Astrocyte (in vitro differentiated cells and primary cell): Measurements from ENCODE around the gene RPL4. TPM values are rescaled to one million over a fixed set of nuclear protein-coding genes. Genes with fewer than 3 reads are reported as not detected.
"Not testable (repeated sequence)": the region's sequence is repeated elsewhere in the genome, so short reads cannot be mapped to it uniquely, and the experiment has no call there.

Experiments used
- DNase-seq: peaks from one replicate; pipeline ENCODE4 v3.0.0-alpha.2; 2010; ENCODE audit warnings: low read depth
- FAIRE-seq: peaks from 2 replicates; lab custom pipeline; 2011; peaks lifted over from hg19 to GRCh38; lab: Jason Lieb, UNC
- H2AFZ ChIP-seq: 2 replicates; pipeline ENCODE4 v1.6.0; 2012; ENCODE audit warnings: low read depth, low read length, inconsistent platforms
- H3K27ac ChIP-seq: 2 replicates; pipeline ENCODE4 v1.5.1; 2011; ENCODE audit warnings: low read depth, low read length, inconsistent platforms
- H3K27me3 ChIP-seq: 2 replicates; pipeline ENCODE4 v1.6.0; 2011; ENCODE audit warnings: low read length, inconsistent platforms; ENCODE audit not compliant: insufficient read depth
- H3K36me3 ChIP-seq: 2 replicates; pipeline ENCODE4 v1.5.1; 2011; ENCODE audit warnings: low read length, inconsistent platforms; ENCODE audit not compliant: insufficient read depth
- H3K4me1 ChIP-seq: 2 replicates; pipeline ENCODE4 v1.5.1; 2011; ENCODE audit warnings: low read length, inconsistent platforms; ENCODE audit not compliant: insufficient read depth
- H3K4me2 ChIP-seq: 2 replicates; pipeline ENCODE4 v1.6.0; 2012; ENCODE audit warnings: low read length, inconsistent platforms
- H3K4me3 ChIP-seq: 2 replicates; pipeline ENCODE4 v1.5.1; 2011; ENCODE audit warnings: low read depth, mild to moderate bottlenecking, low read length, inconsistent platforms; ENCODE audit not compliant: insufficient read depth
- H3K79me2 ChIP-seq: 2 replicates; pipeline ENCODE4 v1.6.0; 2012; ENCODE audit warnings: mild to moderate bottlenecking, low read length, inconsistent platforms; ENCODE audit not compliant: insufficient read depth
- H3K9ac ChIP-seq: 2 replicates; pipeline ENCODE4 v1.6.0; 2012; ENCODE audit warnings: mild to moderate bottlenecking, low read length, inconsistent platforms
- H3K9me3 ChIP-seq: 2 replicates; pipeline ENCODE4 v1.5.1; 2012; ENCODE audit warnings: low read depth, mild to moderate bottlenecking, low read length, inconsistent platforms; ENCODE audit not compliant: insufficient read depth
- H4K20me1 ChIP-seq: 2 replicates; pipeline ENCODE4 v1.6.0; 2012; ENCODE audit warnings: low read length, inconsistent platforms; ENCODE audit not compliant: insufficient read depth
- H3K27ac Mint-ChIP-seq: one replicate; pipeline ENCODE4 v1.8.0; 2021; ENCODE audit warnings: mild to moderate bottlenecking, mixed read lengths; ENCODE audit not compliant: unreplicated experiment
- H3K27me3 Mint-ChIP-seq: one replicate; pipeline ENCODE4 v1.8.0; 2021; ENCODE audit warnings: low read depth, mixed read lengths; ENCODE audit not compliant: unreplicated experiment
- H3K36me3 Mint-ChIP-seq: one replicate; pipeline ENCODE4 v1.8.0; 2021; ENCODE audit warnings: low read depth, mixed read lengths; ENCODE audit not compliant: unreplicated experiment
- H3K4me1 Mint-ChIP-seq: one replicate; pipeline ENCODE4 v1.8.0; 2021; ENCODE audit warnings: low read depth, mixed read lengths; ENCODE audit not compliant: unreplicated experiment
- H3K4me3 Mint-ChIP-seq: one replicate; pipeline ENCODE4 v1.8.0; 2021; ENCODE audit warnings: mild to moderate bottlenecking, moderate library complexity, mixed read lengths; ENCODE audit not compliant: unreplicated experiment
- H3K9me3 Mint-ChIP-seq: one replicate; pipeline ENCODE4 v1.8.0; 2021; ENCODE audit warnings: mild to moderate bottlenecking, mixed read lengths; ENCODE audit not compliant: unreplicated experiment
- EZH2 ChIP-seq: IDR thresholded peaks from 2 replicates; pipeline ENCODE4 v1.6.1; 2012; ENCODE audit warnings: mild to moderate bottlenecking, low read length, inconsistent platforms; ENCODE audit not compliant: insufficient read depth
- total RNA-seq: library from RNA; stranded (reverse); gene quantifications from 2 replicates; pipeline ENCODE4 v1.2.1, GENCODE V29; 2021
- TF ChIP-seq, protein P1 (sequence below): IDR thresholded peaks from 2 replicates; pipeline ENCODE4 v1.5.1; 2011; ENCODE audit warnings: low read depth, mild to moderate bottlenecking, inconsistent platforms, low read length, moderate library complexity; ENCODE audit not compliant: insufficient read depth

Gene RPL4
- total RNA-seq, 1 donor from 2014 or later: 2,248 TPM

GRCh38 chr15:66465294-66465693 lies 39.4 kb downstream of the RPL4 start:
- not testable (repeated sequence) for H3K9ac ChIP-seq

DNA sequence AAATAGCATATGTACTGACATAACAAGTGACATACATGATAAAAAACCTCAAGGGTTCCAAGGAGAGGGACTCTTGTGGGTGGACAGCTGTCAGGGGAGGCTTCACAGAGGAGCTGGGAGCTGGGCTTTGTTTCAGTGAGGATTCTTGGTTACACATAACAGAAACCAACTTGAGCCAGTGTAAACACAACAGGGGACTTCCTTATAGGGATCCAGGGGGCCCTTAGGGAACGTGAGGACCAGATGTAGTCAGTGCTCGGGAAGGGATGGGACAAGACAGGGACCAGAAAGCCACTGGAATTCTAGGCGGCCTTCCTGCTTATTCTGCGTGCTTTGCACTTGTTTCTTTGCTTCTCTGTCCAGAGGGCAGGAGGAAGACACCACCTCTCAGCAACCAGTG lies 42.0 kb downstream of the RPL4 start:
- Histone ChIP-seq H3K36me3 (no peaks in the 10 kb centered on the region), H3K4me2 (no peak overlapping the region), H2AFZ (no peak overlapping the region), H3K4me1 (peaks cover 13% of the 10 kb centered on the region), H3K4me3 (no peak overlapping the region), H3K79me2 (no peaks in the 10 kb centered on the region), H3K9me3 (no peaks in the 10 kb centered on the region), H4K20me1 (no peaks in the 10 kb centered on the region), H3K27me3 (no peaks in the 10 kb centered on the region), H3K27ac (no peak overlapping the region), H3K9ac (no peak overlapping the region)
- TF ChIP-seq EZH2: no peak
- TF ChIP-seq, protein P1, sequence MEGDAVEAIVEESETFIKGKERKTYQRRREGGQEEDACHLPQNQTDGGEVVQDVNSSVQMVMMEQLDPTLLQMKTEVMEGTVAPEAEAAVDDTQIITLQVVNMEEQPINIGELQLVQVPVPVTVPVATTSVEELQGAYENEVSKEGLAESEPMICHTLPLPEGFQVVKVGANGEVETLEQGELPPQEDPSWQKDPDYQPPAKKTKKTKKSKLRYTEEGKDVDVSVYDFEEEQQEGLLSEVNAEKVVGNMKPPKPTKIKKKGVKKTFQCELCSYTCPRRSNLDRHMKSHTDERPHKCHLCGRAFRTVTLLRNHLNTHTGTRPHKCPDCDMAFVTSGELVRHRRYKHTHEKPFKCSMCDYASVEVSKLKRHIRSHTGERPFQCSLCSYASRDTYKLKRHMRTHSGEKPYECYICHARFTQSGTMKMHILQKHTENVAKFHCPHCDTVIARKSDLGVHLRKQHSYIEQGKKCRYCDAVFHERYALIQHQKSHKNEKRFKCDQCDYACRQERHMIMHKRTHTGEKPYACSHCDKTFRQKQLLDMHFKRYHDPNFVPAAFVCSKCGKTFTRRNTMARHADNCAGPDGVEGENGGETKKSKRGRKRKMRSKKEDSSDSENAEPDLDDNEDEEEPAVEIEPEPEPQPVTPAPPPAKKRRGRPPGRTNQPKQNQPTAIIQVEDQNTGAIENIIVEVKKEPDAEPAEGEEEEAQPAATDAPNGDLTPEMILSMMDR: no peak
- no peak overlapping the region for H3K27ac Mint-ChIP-seq
- no peak overlapping the region for H3K4me3 Mint-ChIP-seq
- H3K36me3 Mint-ChIP-seq: peaks cover 21% of the 10 kb centered on the region
- FAIRE-seq: no peak
- H3K27me3 Mint-ChIP-seq: no peaks in the 10 kb centered on the region
- peaks cover 3% of the 10 kb centered on the region for H3K9me3 Mint-ChIP-seq
- no peak for DNase-seq
- H3K4me1 Mint-ChIP-seq: peaks cover 19% of the 10 kb centered on the region

More at GRCh38 chr15:66465294-66465693, 39.4 kb downstream of the RPL4 start:
- not testable (repeated sequence) for H3K36me3 ChIP-seq, H3K9me3 ChIP-seq, H3K27ac Mint-ChIP-seq, H3K79me2 ChIP-seq, H3K27ac ChIP-seq, H4K20me1 ChIP-seq, H3K4me1 ChIP-seq, H3K4me3 Mint-ChIP-seq, H3K9me3 Mint-ChIP-seq, H3K27me3 ChIP-seq, H2AFZ ChIP-seq, H3K27me3 Mint-ChIP-seq, H3K4me3 ChIP-seq, FAIRE-seq, DNase-seq, H3K4me2 ChIP-seq
- Mint-ChIP-seq H3K4me1 (peaks cover 11% of the 10 kb centered on the region), H3K36me3 (peaks cover 17% of the 10 kb centered on the region)

GRCh38 chr15:66461917-66462316 lies 42.7 kb downstream of the RPL4 start:
- Histone ChIP-seq H3K4me2 (no peak overlapping the region), H2AFZ (no peak overlapping the region), H3K36me3 (no peaks in the 10 kb centered on the region), H3K9ac (no peak overlapping the region), H4K20me1 (no peaks in the 10 kb centered on the region), H3K9me3 (no peaks in the 10 kb centered on the region), H3K4me1 (peaks cover 13% of the 10 kb centered on the region), H3K27me3 (no peaks in the 10 kb centered on the region), H3K79me2 (no peaks in the 10 kb centered on the region), H3K27ac (no peak overlapping the region), H3K4me3 (no peak overlapping the region)
- H3K27me3 Mint-ChIP-seq: no peaks in the 10 kb centered on the region
- peaks cover 16% of the 10 kb centered on the region for H3K36me3 Mint-ChIP-seq
- TF ChIP-seq, protein P1: no peak
- no peak for TF ChIP-seq EZH2
- FAIRE-seq (no peak), DNase-seq (no peak)
- no peak overlapping the region for H3K4me3 Mint-ChIP-seq
- peaks cover 3% of the 10 kb centered on the region for H3K9me3 Mint-ChIP-seq
- no peak overlapping the region for H3K27ac Mint-ChIP-seq
- peaks cover 19% of the 10 kb centered on the region for H3K4me1 Mint-ChIP-seq

- H3K4me1 ChIP-seq: peaks cover 17% of the 10 kb centered on the region
- not testable (repeated sequence) for H3K27me3 ChIP-seq, H3K4me3 ChIP-seq, H3K9me3 ChIP-seq, H3K4me2 ChIP-seq, DNase-seq, H2AFZ ChIP-seq, H3K27me3 Mint-ChIP-seq, H3K27ac ChIP-seq, H3K9ac ChIP-seq, FAIRE-seq, H3K36me3 ChIP-seq, H3K4me3 Mint-ChIP-seq, H4K20me1 ChIP-seq, H3K79me2 ChIP-seq, H3K9me3 Mint-ChIP-seq
- H3K27ac Mint-ChIP-seq: peak overlapping the region; percentile 47
- peaks cover 16% of the 10 kb centered on the region for H3K36me3 Mint-ChIP-seq
- peaks cover 19% of the 10 kb centered on the region for H3K4me1 Mint-ChIP-seq
Measured at GRCh38 chr15:66461294-66461693, 43.4 kb downstream of the RPL4 start.
